GM13977 (cell line): Measurements from ENCODE around the gene BRD4.

Experiments
- DNase-seq: peaks from one replicate; pipeline ENCODE4 v3.0.0; 2012; ENCODE audit warnings: low spot score
- CTCF ChIP-seq: IDR thresholded peaks from 2 replicates; pipeline ENCODE4 v1.5.1; 2012; ENCODE audit warnings: mild to moderate bottlenecking, control low read depth; ENCODE audit not compliant: insufficient read depth; ENCODE audit errors: extremely low read depth, missing control alignments
- in situ Hi-C: fragments of 300-500 bp; cut with MboI; formaldehyde crosslinking; loops from one replicate; pipeline ENCODE4 v1.12.0; 2022; ENCODE audit warnings: low sequenced_read_pairs, low pct_unique_long_range_greater_than_20kb, mixed read lengths, inconsistent platforms; ENCODE audit not compliant: unreplicated experiment

The BRD4 gene

GRCh38 chr19:15374796-15375440 lies 42.6 kb upstream of the BRD4 start:
- in situ Hi-C loops: no loop called here
- DNase-seq: no peak
- TF ChIP-seq CTCF: no peak

- no peak for TF ChIP-seq CTCF
- in situ Hi-C loops: no loop called here
- no peak for DNase-seq
These were observed 41.8 kb upstream of the BRD4 start for GRCh38 chr19:15374105-15374651.

- TF ChIP-seq CTCF: no peak
- in situ Hi-C loops: no loop called here
- DNase-seq: no peak
These were observed 41.3 kb upstream of the BRD4 start for GRCh38 chr19:15373644-15374043.

GRCh38 chr19:15372891-15373301 lies 40.6 kb upstream of the BRD4 start:
- DNase-seq: no peak
- no peak for TF ChIP-seq CTCF
- in situ Hi-C loops: no loop called here

- in situ Hi-C loops: no loop called here
- no peak for DNase-seq
- no peak for TF ChIP-seq CTCF
These were observed 40.1 kb upstream of the BRD4 start for GRCh38 chr19:15372470-15372869.

- no peak for TF ChIP-seq CTCF
- DNase-seq: peak; percentile 20
- in situ Hi-C loops: no loop called here
These were observed 39.5 kb upstream of the BRD4 start for GRCh38 chr19:15371786-15372380.

- TF ChIP-seq CTCF: no peak
- no peak for DNase-seq
- in situ Hi-C loops: no loop called here
These were observed 38.8 kb upstream of the BRD4 start for GRCh38 chr19:15371119-15371518.
